AG04449 (cell line): ENCODE results near the gene C8A.

Source experiments
- CTCF ChIA-PET: fragments of 350-600 bp; formaldehyde crosslinking; extraction: SDS; loops from one replicate; lab custom pipeline; 2021; ENCODE audit warnings: antibody characterized with exemption; lab: Yijun Ruan, JAX
- POLR2A ChIA-PET: fragments of 400-600, 350-600 bp; formaldehyde crosslinking; extraction: SDS; loops from one replicate; lab custom pipeline; 2020; ENCODE audit warnings: antibody characterized with exemption, inconsistent platforms; lab: Yijun Ruan, JAX
- DNase-seq: peaks from one replicate; pipeline ENCODE4 v3.0.0-alpha.2; 2010; ENCODE audit warnings: low read depth, low spot score
- H3K4me3 ChIP-seq: 2 replicates; pipeline ENCODE4 v1.5.1; 2011; ENCODE audit warnings: low read depth, mild to moderate bottlenecking, control low read depth, low read length
- CTCF ChIP-seq: IDR thresholded peaks from one replicate; pipeline ENCODE4 v1.5.1; 2011; ENCODE audit warnings: mild to moderate bottlenecking, moderate library complexity, low read length, control low read depth, inconsistent platforms; ENCODE audit not compliant: insufficient read depth; ENCODE audit errors: missing control alignments

C8A gene

DNA sequence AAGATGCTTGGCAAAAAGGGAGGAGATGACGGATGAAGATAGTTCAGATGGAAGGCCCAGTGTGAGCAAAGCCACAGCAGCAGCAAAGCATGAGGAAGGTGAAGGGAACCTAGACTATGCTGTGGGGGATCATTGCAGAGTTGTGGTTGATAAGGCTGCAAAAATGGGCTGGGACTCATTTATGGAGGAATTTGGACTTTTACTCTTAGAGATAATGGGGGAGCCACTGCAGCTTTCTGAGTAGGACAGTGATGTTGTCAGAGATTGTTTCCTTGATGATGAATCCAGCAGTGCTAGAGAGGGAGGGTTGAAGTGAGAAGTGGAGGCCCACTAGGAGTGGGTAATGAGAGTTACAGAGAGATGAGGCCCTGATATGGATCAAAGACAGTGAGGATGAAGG lies 2.1 kb upstream of the C8A start:
- POLR2A ChIA-PET = no interaction called here
- no peak overlapping the region for H3K4me3 ChIP-seq
- CTCF ChIA-PET = interaction anchor here (1.1 kb wide), 1 partner anchor 21 kb away, joined by 3 read pairs; no protein-coding TSS in a partner anchor
- no peak for TF ChIP-seq CTCF
- no peak for DNase-seq

GRCh38 chr1:56855190-56855589 lies 593 bp downstream of the C8A start:
- DNase-seq = no peak
- CTCF ChIA-PET = interaction anchor here (2.1 kb wide), 1 partner anchor 34 kb away, joined by 8 read pairs; no protein-coding TSS in a partner anchor
- no peak overlapping the region for H3K4me3 ChIP-seq
- no peak for TF ChIP-seq CTCF
- POLR2A ChIA-PET = no interaction called here

GRCh38 chr1:56856186-56856585 lies 1.6 kb downstream of the C8A start:
- POLR2A ChIA-PET = no interaction called here
- TF ChIP-seq CTCF = no peak
- no peak for DNase-seq
- CTCF ChIA-PET = interaction anchor here (1.0 to 2.1 kb wide), 2 partner anchors 24 to 35 kb away, joined by 4 to 8 read pairs; no protein-coding TSS in a partner anchor
- no peak overlapping the region for H3K4me3 ChIP-seq

- no peak overlapping the region for H3K4me3 ChIP-seq
- CTCF ChIA-PET = no interaction called here
- no peak for DNase-seq
- no peak for TF ChIP-seq CTCF
- POLR2A ChIA-PET = no interaction called here
These were observed 4.7 kb downstream of the C8A start for GRCh38 chr1:56859287-56859686.

GRCh38 chr1:56863265-56863992 lies 8.8 kb downstream of the C8A start:
- CTCF ChIA-PET = no interaction called here

More at GRCh38 chr1:56863265-56863992, 8.8 kb downstream of the C8A start:
- no peak for DNase-seq
- no peak overlapping the region for H3K4me3 ChIP-seq
- TF ChIP-seq CTCF = no peak
- POLR2A ChIA-PET = no interaction called here
